Upper lobe of left lung (tissue), 6 donors: Measurements from ENCODE around the gene MYO3A. TPM values are rescaled to one million over a fixed set of nuclear protein-coding genes. Genes with fewer than 3 reads are reported as not detected.

Source experiments
- ATAC-seq, 2 donors: fragments of 200-7000 bp; cut with Tn5 transposase; one replicate each; pipeline ENCODE4 v1.9.1; 2022; ENCODE audit warnings: mild to moderate bottlenecking in 2 of 2, moderate library complexity in 2 of 2; ENCODE audit not compliant: low FRiP score in 2 of 2
- DNase-seq, 2 donors: peaks; one replicate each; pipeline ENCODE4 v3.0.0-alpha.2; 2019 to 2020
- H3K27ac ChIP-seq, 4 donors: fragments of 200-600 bp; sonication (generic); one replicate each; pipeline ENCODE4 v1.5.1; 2016 to 2019
- H3K27me3 ChIP-seq, 4 donors: fragments of 200-600 bp; sonication (generic); one replicate each; pipeline ENCODE4 v1.5.1; 2017 to 2019
- H3K36me3 ChIP-seq, 4 donors: fragments of 200-600 bp; sonication (generic); one replicate each; pipeline ENCODE4 v1.5.1; 2016 to 2019
- H3K4me1 ChIP-seq, 4 donors: fragments of 200-600 bp; sonication (generic); one replicate each; pipeline ENCODE4 v1.5.1; 2018 to 2019
- H3K4me3 ChIP-seq, 4 donors: fragments of 200-600 bp; sonication (generic); one replicate each; pipeline ENCODE4 v1.5.1; 2017 to 2019; ENCODE audit warnings: mild to moderate bottlenecking in 2 of 4, moderate library complexity in 1 of 4
- H3K9me3 ChIP-seq, 4 donors: fragments of 200-600 bp; sonication (generic); one replicate each; pipeline ENCODE4 v1.5.1; 2018 to 2019
- CTCF ChIP-seq, 6 experiments: fragments of 450-650 bp in 4 of 6; fragments of 200-600 bp in 2 of 6; sonication (generic) in 2 of 6; IDR thresholded peaks; one replicate each; pipeline ENCODE4 v1.5.1; 2016 to 2019; ENCODE audit warnings: antibody characterized with exemption in 6 of 6
- EP300 ChIP-seq, 4 donors: sonication (generic); formaldehyde crosslinking; IDR thresholded peaks; one replicate each; pipeline ENCODE4 v1.5.1; 2017; ENCODE audit warnings: antibody characterized with exemption in 4 of 4, control low read depth in 2 of 4
- POLR2A ChIP-seq, 4 donors: fragments of 450-650 bp; IDR thresholded peaks; one replicate each; pipeline ENCODE4 v1.5.1; 2016 to 2017; ENCODE audit warnings: antibody characterized with exemption in 4 of 4, mild to moderate bottlenecking in 2 of 4
- POLR2AphosphoS5 ChIP-seq, 2 donors: sonication (generic); formaldehyde crosslinking; IDR thresholded peaks; one replicate each; pipeline ENCODE4 v1.5.1; 2017; ENCODE audit warnings: antibody characterized with exemption in 2 of 2
- WGBS, 2 donors: methylation state at CpG; one replicate each; pipeline ENCODE4 v1.1.5; 2017 to 2018; 5-methylcytosine and 5-hydroxymethylcytosine counted together
- total RNA-seq, 6 donors: library from RNA; depleted of rRNA in 4 of 6; stranded (reverse); fragments of >200 nt in 4 of 6; gene quantifications; one replicate each; pipeline versions ENCODE4 v1.1.0 to v1.2.1, GENCODE V29; 2016 to 2021
- donor health status: DM: no; HTN: no; CAD: no; lungs with moderate emphysema.
- donor health status: DM: no; HTN: yes; CAD: no; lungs with severe emphysema.

The MYO3A gene
- total RNA-seq, 6 donors from 2014 or later = 0.15 to 0.49 (median 0.47) TPM; not detected in 3

- no peak for DNase-seq
- H3K9me3 ChIP-seq = no peaks in the 10 kb centered on the region
- 86 to 90% methylated on average over 6 of the region's 6 CpGs for WGBS, 2 donors
- H3K27me3 ChIP-seq = no peaks in the 10 kb centered on the region
- TF ChIP-seq POLR2A (IDR thresholded peaks at IDR 0.05) (no peak), CTCF (IDR thresholded peaks at IDR 0.05) (no peak)
- ATAC-seq = no peak
- H3K27ac ChIP-seq = no peak overlapping the region
- no peak overlapping the region for H3K4me3 ChIP-seq
- H3K36me3 ChIP-seq = no peaks in the 10 kb centered on the region
- no peaks in the 10 kb centered on the region for H3K4me1 ChIP-seq
These were observed 317.9 kb downstream of the MYO3A start for GRCh38 chr10:26251925-26252324.

- no peaks in the 10 kb centered on the region for H3K27me3 ChIP-seq
- H3K27ac ChIP-seq = no peak overlapping the region
- no peaks in the 10 kb centered on the region for H3K9me3 ChIP-seq
- 76 to 86% methylated on average over 7 of the region's 7 CpGs for WGBS, 2 donors
- no peaks in the 10 kb centered on the region for H3K4me1 ChIP-seq
- no peaks in the 10 kb centered on the region for H3K36me3 ChIP-seq
- ATAC-seq (no peak), DNase-seq (no peak)
- TF ChIP-seq EP300 (IDR thresholded peaks at IDR 0.05) = no peak
- no peak for TF ChIP-seq POLR2A (IDR thresholded peaks at IDR 0.05)
- TF ChIP-seq CTCF (IDR thresholded peaks at IDR 0.05) = no peak
- TF ChIP-seq POLR2AphosphoS5 (IDR thresholded peaks at IDR 0.05) = no peak
- H3K4me3 ChIP-seq = no peak overlapping the region
These were observed 320.6 kb downstream of the MYO3A start for GRCh38 chr10:26254616-26255015.

DNA sequence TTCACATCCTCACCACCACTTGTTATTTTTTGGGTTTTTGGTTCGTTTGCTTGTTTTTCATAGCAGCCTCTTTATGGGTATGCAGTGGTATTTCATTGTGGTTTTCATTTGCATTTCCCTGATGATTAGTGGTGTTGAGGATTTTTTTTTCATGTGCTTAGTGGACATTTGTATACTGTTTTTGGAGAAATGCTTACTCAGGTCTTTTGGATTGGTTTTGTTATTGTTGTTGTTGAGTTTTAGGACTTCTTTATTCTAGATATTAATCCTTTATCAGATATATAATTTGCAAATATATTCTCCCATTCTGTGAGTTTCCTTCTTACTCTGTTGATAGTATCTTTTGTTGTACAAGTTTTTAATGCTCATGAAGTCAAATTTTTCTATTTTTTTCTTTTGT, 325.3 kb downstream of the MYO3A start:
- ATAC-seq = no peak

More for the DNA sequence above, 325.3 kb downstream of the MYO3A start:
- WGBS, 2 donors = 58 to 67% methylated on average over 1 of the region's 1 CpG
- H3K36me3 ChIP-seq = no peaks in the 10 kb centered on the region
- H3K9me3 ChIP-seq = no peaks in the 10 kb centered on the region
- no peaks in the 10 kb centered on the region for H3K27me3 ChIP-seq
- no peak overlapping the region for H3K4me3 ChIP-seq
- H3K4me1 ChIP-seq = no peaks in the 10 kb centered on the region
- no peak for DNase-seq
- H3K27ac ChIP-seq = no peak overlapping the region
- no peak for TF ChIP-seq EP300 (IDR thresholded peaks at IDR 0.05)
- TF ChIP-seq POLR2A (IDR thresholded peaks at IDR 0.05) = no peak
- TF ChIP-seq POLR2AphosphoS5 (IDR thresholded peaks at IDR 0.05) = no peak
- TF ChIP-seq CTCF (IDR thresholded peaks at IDR 0.05) = no peak
